HL-60 (cell line): ENCODE measurements around the gene TMBIM6.

Source experiments
- GABPA ChIP-seq: IDR thresholded peaks from 2 replicates; pipeline ENCODE4 v1.6.1; 2012; ENCODE audit warnings: low read depth
- POLR2AphosphoS5 ChIP-seq: IDR thresholded peaks from 2 replicates; pipeline ENCODE4 v1.6.1; 2012; ENCODE audit warnings: low read depth
- TF ChIP-seq, protein P1 (sequence below): IDR thresholded peaks from one replicate; pipeline ENCODE4 v1.5.1; 2011; ENCODE audit warnings: low read length, control low read depth, inconsistent platforms; ENCODE audit not compliant: insufficient read depth
- TF ChIP-seq, protein P2 (sequence below): IDR thresholded peaks from 2 replicates; pipeline ENCODE4 v1.6.1; 2012; ENCODE audit warnings: low read depth; ENCODE audit not compliant: insufficient replicate concordance

DNA sequence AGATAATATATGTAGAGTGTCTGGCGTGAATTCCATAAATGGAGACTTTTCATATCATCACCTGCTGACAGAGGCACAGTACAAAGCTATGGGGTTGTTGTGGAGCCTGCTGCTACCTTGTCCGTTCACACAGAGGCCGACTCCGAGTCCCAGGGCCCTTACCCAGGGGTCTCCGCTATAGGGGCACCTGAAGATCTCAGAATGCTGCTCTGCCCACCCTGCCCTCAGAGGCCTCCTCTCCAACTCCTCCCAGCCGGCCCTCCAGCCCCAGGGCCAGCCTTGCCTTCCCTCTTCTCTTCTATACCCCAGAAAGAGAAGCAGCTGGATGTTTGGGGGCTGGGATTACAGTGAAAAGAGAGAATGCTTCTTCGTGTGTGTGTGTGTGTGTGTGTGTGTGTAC lies 65.5 kb downstream of the TMBIM6 start:
- TF ChIP-seq, protein P1, sequence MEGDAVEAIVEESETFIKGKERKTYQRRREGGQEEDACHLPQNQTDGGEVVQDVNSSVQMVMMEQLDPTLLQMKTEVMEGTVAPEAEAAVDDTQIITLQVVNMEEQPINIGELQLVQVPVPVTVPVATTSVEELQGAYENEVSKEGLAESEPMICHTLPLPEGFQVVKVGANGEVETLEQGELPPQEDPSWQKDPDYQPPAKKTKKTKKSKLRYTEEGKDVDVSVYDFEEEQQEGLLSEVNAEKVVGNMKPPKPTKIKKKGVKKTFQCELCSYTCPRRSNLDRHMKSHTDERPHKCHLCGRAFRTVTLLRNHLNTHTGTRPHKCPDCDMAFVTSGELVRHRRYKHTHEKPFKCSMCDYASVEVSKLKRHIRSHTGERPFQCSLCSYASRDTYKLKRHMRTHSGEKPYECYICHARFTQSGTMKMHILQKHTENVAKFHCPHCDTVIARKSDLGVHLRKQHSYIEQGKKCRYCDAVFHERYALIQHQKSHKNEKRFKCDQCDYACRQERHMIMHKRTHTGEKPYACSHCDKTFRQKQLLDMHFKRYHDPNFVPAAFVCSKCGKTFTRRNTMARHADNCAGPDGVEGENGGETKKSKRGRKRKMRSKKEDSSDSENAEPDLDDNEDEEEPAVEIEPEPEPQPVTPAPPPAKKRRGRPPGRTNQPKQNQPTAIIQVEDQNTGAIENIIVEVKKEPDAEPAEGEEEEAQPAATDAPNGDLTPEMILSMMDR: no peak
- TF ChIP-seq, protein P2, sequence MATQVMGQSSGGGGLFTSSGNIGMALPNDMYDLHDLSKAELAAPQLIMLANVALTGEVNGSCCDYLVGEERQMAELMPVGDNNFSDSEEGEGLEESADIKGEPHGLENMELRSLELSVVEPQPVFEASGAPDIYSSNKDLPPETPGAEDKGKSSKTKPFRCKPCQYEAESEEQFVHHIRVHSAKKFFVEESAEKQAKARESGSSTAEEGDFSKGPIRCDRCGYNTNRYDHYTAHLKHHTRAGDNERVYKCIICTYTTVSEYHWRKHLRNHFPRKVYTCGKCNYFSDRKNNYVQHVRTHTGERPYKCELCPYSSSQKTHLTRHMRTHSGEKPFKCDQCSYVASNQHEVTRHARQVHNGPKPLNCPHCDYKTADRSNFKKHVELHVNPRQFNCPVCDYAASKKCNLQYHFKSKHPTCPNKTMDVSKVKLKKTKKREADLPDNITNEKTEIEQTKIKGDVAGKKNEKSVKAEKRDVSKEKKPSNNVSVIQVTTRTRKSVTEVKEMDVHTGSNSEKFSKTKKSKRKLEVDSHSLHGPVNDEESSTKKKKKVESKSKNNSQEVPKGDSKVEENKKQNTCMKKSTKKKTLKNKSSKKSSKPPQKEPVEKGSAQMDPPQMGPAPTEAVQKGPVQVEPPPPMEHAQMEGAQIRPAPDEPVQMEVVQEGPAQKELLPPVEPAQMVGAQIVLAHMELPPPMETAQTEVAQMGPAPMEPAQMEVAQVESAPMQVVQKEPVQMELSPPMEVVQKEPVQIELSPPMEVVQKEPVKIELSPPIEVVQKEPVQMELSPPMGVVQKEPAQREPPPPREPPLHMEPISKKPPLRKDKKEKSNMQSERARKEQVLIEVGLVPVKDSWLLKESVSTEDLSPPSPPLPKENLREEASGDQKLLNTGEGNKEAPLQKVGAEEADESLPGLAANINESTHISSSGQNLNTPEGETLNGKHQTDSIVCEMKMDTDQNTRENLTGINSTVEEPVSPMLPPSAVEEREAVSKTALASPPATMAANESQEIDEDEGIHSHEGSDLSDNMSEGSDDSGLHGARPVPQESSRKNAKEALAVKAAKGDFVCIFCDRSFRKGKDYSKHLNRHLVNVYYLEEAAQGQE: no peak
- no peak for TF ChIP-seq POLR2AphosphoS5
- no peak for TF ChIP-seq GABPA
